ENCODE data around the gene SLC8A2.

- TF ChIP-seq, protein P1, sequence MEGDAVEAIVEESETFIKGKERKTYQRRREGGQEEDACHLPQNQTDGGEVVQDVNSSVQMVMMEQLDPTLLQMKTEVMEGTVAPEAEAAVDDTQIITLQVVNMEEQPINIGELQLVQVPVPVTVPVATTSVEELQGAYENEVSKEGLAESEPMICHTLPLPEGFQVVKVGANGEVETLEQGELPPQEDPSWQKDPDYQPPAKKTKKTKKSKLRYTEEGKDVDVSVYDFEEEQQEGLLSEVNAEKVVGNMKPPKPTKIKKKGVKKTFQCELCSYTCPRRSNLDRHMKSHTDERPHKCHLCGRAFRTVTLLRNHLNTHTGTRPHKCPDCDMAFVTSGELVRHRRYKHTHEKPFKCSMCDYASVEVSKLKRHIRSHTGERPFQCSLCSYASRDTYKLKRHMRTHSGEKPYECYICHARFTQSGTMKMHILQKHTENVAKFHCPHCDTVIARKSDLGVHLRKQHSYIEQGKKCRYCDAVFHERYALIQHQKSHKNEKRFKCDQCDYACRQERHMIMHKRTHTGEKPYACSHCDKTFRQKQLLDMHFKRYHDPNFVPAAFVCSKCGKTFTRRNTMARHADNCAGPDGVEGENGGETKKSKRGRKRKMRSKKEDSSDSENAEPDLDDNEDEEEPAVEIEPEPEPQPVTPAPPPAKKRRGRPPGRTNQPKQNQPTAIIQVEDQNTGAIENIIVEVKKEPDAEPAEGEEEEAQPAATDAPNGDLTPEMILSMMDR (IDR thresholded peaks at IDR 0.05; ENCODE audit: low read length): no peak
- TF ChIP-seq EZH2 (IDR thresholded peaks at IDR 0.05; ENCODE audit: borderline replicate concordance, low read length): no peak
Observed at GRCh38 chr19:47398707-47399597, 72.7 kb downstream of the SLC8A2 start.
